Measurements from ENCODE around the gene SYT9.
"Not testable (repeated sequence)": the region's sequence is repeated elsewhere in the genome, so short reads cannot be mapped to it uniquely, and the experiment has no call there.

Gene SYT9

DNA sequence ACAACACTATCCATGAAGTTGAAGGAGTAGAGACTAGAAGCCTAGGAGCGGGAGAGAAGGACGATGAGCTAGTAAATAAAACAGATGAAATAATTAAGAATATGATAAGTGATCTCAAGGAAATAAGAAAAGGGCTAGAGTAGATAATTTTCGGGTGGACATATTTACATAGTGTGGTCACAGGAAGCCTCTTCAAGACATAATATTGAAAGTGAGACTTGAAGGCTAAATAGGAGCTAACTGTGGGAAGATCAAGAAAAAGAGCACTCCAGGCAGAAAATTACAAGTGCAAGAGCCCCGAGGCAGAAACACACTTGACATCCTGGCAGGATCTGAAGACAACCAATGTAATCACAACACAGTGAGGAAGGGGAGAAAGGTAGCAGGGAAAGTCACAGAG is 250.2 kb downstream of the SYT9 start:
- no peak for DNase-seq (ENCODE audit: low read depth, low spot score)

DNA sequence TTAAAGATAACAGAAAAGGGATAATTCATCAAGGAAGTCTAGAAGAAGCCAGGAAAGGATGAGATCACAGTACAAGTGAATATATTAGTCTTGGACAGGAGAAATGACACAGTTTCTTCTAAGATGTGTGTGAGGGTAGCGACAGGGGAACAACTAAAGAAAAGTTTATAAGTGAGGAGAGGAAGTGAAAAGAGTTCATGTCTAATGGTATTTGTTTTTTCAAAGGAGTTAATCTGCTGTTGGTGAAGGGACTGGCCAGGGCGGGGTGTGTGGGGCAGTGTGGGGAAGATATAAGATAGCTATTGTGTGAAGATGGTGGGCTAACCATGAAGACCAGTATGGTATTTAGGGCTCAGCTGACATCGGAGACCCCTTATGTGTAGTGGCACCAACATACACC is 254.5 kb downstream of the SYT9 start:
- no peak for DNase-seq (ENCODE audit: low read depth, low spot score)

DNA sequence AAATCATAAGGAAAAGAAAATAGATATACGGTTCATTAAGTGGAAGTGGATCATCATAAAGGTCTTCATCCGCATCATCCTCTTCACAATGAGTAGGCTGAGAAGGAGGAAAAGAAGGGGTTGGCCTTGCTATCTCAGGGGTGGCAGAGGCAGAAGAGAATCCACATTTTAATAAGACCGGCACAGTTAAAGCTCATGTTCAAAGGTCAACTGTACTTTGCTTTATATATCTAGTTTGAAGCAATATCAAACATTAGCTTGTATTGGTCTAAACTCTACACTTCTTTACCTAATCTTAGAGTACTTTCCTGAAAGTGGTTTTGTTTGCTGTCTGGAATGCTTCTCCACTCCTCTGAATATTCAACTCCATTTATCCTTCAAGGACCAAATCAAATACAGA is 256.4 kb downstream of the SYT9 start:
- no peak for DNase-seq (ENCODE audit: low read depth, low spot score)

DNA sequence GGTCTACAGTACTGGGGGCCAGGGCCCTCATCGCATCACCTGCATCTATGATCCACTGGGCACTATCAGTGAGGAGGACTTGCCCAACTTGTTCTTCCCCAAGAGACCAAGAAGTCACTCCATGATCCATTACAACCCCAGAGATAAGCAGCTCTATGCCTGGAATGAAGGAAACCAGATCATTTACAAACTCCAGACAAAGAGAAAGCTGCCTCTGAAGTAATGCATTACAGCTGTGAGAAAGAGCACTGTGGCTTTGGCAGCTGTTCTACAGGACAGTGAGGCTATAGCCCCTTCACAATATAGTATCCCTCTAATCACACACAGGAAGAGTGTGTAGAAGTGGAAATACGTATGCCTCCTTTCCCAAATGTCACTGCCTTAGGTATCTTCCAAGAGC is 258.3 kb downstream of the SYT9 start:
- no peak for DNase-seq (ENCODE audit: low read depth, low spot score)

DNA sequence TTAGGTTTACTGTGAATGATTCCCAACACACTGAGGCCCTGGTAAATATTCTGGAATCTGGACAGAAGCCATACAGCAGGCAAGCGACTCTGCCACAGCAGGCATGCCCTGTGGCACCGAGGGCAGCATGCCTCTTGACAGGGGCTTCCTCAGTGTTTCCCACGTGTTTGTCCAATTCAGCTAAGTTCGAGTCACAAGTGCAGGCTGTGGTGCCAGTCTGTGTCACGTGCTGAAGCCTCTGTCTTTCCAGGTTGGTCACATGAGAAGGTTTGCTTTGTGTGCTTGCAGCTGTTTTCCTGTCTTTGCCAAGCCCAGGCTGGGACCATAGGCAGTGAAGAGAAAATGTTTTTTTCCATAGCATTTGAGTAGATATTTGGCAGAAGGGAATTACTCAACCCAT is 259.7 kb downstream of the SYT9 start:
- no peak for DNase-seq (ENCODE audit: low read depth, low spot score)

DNA sequence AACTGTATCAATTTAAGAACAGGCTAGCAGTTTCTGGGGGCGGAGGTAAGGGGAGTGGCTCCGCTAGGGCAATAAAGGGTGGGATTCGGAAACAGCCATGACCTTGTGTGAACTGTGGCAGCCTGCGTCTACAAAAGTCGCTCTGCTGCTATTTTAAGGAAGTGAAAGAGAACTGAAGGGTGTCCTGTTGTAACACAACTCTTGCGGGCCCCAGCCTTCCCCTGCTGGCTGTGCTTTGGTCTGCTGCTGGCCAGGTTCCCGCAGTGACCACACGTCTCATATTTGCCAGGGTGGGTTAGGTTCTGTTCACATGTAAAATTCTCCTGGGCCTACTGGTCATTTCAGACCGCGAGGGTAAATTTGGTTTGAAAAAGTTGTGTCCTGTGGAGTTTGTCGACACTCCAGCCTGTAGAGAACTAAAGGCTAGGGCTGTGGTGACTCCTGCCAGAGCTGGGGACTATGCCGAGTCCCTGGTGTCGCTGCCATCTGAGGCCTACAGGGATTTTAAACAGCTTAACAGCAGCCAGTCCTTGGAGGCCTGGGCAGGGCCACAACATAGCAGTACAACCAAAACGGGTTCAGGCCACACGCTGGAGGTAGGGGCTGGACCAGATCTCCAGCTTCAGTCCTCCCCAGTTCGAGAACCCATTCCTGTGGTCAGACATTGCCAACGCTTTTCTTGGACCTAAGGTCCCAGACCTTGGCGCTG is 261.0 kb downstream of the SYT9 start:
- no peak for DNase-seq (ENCODE audit: low read depth, low spot score)

DNA sequence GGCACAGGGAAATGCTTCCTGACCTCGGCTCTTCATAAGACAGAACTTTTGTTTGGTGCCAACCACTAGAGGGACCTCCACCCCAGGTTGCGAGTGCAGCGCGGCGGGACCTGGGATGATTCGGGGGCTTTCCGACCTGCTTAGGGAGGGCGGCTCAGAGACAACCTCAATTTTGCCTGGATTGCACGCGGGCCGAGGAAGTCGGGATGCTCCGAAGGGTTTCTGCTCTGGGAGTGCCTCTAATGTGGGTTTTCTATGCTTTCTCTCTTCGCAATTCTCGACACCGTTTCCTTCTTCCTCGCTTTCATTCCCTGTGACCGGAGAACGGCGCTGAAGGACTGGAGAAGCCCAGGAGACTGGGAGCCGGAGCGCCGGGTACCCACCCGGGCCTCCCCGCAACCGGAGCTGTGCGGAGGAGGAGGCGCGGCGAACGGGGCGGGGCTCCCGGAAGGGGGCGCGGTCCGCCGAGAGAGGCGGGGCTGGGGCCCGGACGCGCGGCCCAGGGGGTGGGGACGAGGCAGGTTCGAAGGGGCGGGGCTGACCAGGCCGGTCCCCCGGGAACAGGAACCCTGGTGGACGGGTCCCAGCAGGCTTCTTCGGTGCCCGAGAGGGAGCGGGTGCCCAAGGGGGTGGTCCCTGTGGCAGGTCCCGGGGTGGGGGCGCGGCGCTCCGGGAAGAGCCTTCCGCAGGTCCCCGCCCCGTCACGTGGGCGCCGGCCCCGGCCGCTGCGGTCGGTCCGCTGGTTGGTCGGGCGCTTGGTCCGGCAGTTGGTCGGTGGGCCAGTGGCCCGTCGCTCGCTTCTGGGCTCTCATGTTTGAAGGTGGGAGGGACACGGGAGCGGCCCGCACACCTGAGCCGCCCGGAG is 261.8 kb downstream of the SYT9 start, which contains the start of gene PPFIBP2:
TSS of gene PPFIBP2 (plus strand) at position 766 of the 865 bp plus-strand sequence. CDS start 35,477 bp downstream, outside the sequence.
- DNase-seq (ENCODE audit: low read depth, low spot score), result no peak

DNA sequence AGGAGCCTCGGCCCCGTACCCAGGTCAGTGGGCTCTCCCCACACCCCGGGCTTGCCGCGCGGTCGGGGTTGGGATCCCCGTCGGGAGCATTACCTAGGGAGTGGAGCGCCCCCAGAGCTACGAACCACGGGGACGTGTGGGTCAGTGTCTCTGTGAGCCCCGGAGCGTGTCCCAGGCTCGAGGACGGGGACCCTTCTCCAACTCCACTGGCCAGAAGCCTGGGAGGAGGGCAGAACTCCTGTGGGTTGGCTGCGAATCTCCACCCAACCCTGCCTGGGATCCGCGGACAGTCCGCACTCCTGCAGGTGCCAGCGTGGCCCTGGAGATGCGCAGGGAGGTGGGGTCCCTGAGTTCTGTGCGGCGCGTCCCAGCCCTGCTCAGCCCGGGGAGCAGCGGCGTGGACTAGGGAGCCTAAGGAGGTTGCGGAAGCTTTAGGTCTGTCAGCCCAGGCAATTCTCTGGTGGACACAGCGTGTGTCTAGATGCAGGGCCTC is 262.4 kb downstream of the SYT9 start:
- DNase-seq (ENCODE audit: low read depth, low spot score), result no peak

DNA sequence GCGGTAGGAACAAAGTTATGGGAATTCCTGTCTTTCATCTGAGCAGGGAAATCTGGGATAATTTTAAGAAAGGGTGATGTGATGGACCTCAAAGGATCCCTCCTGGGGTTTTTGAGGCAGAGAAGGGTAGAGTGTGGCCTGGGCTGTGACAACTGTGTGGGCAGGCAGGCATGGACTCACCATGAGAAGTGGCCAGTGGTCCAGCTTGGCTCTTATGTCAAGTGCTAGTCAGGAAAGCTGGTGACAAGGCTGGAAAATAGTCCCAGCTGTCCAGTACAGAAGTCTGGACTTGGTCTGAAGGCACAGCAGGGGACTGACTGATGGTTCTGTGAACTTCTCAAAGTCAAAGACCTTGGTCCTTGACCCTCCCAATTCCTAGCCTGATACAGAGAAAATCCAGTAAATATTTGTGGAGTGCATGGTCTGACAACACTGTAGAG is 263.8 kb downstream of the SYT9 start:
- DNase-seq (ENCODE audit: low read depth, low spot score), result no peak

DNA sequence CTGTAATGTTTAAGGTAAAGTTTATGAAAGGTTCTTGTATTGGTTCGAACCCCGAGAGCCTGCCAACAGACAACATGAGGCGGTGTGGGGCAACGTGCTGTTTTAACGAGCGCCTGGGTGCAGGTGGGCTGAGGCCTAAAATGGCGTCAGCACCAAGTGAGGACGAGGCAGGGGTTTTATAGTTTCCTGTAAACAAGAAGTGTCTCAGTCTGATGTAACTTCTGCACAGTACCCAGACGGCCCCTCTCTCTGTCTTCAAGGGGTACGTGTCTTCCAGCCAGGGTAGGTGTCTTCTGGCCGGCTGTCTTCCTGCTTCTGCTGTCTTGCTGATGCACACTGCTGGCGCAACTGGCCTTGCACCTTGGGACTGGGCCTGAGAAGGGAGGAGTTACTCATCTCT is 264.8 kb downstream of the SYT9 start:
- DNase-seq (ENCODE audit: low read depth, low spot score), result no peak

DNA sequence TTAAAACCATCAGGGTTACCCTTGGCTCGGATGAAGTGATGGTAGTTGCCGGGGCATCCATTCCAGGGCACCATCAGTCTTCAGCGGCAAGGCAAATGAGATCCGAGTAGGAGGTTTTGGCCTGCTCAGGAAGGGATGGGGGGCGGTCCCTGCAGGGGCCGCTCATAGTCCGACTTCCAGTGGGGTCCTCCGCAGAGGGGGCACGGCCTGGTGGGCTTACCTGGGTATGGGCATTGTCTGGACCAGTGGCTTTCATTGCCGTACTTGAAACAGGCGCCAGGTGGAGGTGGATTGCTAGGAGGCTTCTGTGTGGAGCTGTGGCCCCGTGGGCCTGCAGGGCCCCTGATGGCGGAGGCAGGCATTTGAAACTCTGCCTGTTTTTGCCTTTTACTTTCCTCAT is 266.0 kb downstream of the SYT9 start:
- DNase-seq (ENCODE audit: low read depth, low spot score), result not testable (repeated sequence)
